HCT116 (cell line): Measurements from ENCODE around the gene MADCAM1. TPM values are rescaled to one million over a fixed set of nuclear protein-coding genes. Genes with fewer than 3 reads are reported as not detected.

Source experiments
- ATAC-seq: fragments of 200-7000 bp; cut with Tn5 transposase; 2 replicates; pipeline ENCODE4 v1.9.1; 2020; ENCODE audit warnings: mild to moderate bottlenecking, moderate library complexity
- BruUV-seq: library from RNA; stranded (reverse); fragments of 400-500 nt; replicated peaks from 2 replicates; lab custom pipeline; 2021; lab: Mats Ljungman, UMichigan
- CTCF ChIA-PET: fragments of 300-600 bp; sonication (Branson Sonifier 250); formaldehyde crosslinking; loops from one replicate; lab custom pipeline; 2021; ENCODE audit warnings: antibody characterized with exemption; lab: Charles Lee
- POLR2A ChIA-PET: fragments of 300-600, 350-600 bp; sonication (Branson Sonifier 250); formaldehyde crosslinking; loops from one replicate; lab custom pipeline; 2021; ENCODE audit warnings: antibody characterized with exemption; lab: Charles Lee
- RAD21 ChIA-PET, 2 experiments: fragments of 300-600 bp; sonication (Branson Sonifier 250); formaldehyde crosslinking; loops; one replicate each; lab custom pipeline; 2023; ENCODE audit warnings: low total read pairs in 2 of 2; ENCODE audit not compliant: uncharacterized antibody in 2 of 2, unreplicated experiment in 2 of 2, low non-redundant PET in 1 of 2; lab: Charles Lee
- DNase-seq: peaks from one replicate; pipeline ENCODE4 v3.0.0-alpha.2; 2010; ENCODE audit warnings: low read depth, low spot score
- H2AFZ ChIP-seq: fragments of 200-600 bp; shearing (Covaris generic), sonication (generic); 2 replicates; pipeline ENCODE4 v1.6.1; 2017; ENCODE audit warnings: low read depth, mixed run types, mixed read lengths, antibody characterized with exemption, low read length; ENCODE audit not compliant: poor library complexity, severe bottlenecking
- H3K27ac ChIP-seq: 2 replicates; pipeline ENCODE4 v1.5.1; 2012; ENCODE audit warnings: low read depth, low read length
- H3K27me3 ChIP-seq: fragments of 200-600 bp; sonication (generic); 2 replicates; pipeline ENCODE4 v1.6.1; 2016; ENCODE audit warnings: mixed run types, low read length, mixed read lengths; ENCODE audit not compliant: insufficient read depth
- H3K36me3 ChIP-seq, 2 experiments: fragments of 200-500 bp in 1 of 2; fragments of 200-600 bp in 1 of 2; sonication (Bioruptor generic) in 1 of 2; sonication (generic) in 1 of 2; 2 replicates each; pipeline versions ENCODE4 v1.5.1 to v1.6.1; 2014 to 2016; ENCODE audit warnings: low read length in 2 of 2, inconsistent platforms in 1 of 2, mixed read lengths in 1 of 2, mixed run types in 1 of 2; ENCODE audit not compliant: insufficient read depth in 2 of 2, control insufficient read depth in 1 of 2
- H3K4me1 ChIP-seq, 2 experiments: fragments of 200-600 bp in 1 of 2; sonication (generic) in 1 of 2; 2 replicates each; pipeline versions ENCODE4 v1.5.1 to v1.6.1; 2012 to 2017; ENCODE audit warnings: low read length in 2 of 2, inconsistent platforms in 1 of 2, mild to moderate bottlenecking in 1 of 2, mixed read lengths in 1 of 2, mixed run types in 1 of 2, moderate library complexity in 1 of 2; ENCODE audit not compliant: insufficient read depth in 2 of 2, control insufficient read depth in 1 of 2
- H3K4me2 ChIP-seq: fragments of 200-600 bp; sonication (generic); 2 replicates; pipeline ENCODE4 v1.6.1; 2017; ENCODE audit warnings: mixed run types, low read length, mixed read lengths
- H3K4me3 ChIP-seq, 2 experiments: fragments of 200-600 bp in 1 of 2; sonication (generic) in 1 of 2; replicated peaks in 1 of 2; 2 replicates each; pipeline ENCODE4 v1.5.1; 2011 to 2016; ENCODE audit warnings: low read length in 2 of 2, control low read depth in 1 of 2, low read depth in 1 of 2, mild to moderate bottlenecking in 1 of 2, mixed read lengths in 1 of 2, mixed run types in 1 of 2
- H3K79me2 ChIP-seq: fragments of 200-600 bp; sonication (generic); 2 replicates; pipeline ENCODE4 v1.6.1; 2017; ENCODE audit warnings: mild to moderate bottlenecking, mixed run types, low read length, moderate library complexity, mixed read lengths; ENCODE audit not compliant: insufficient read depth
- H3K9ac ChIP-seq: fragments of 200-600 bp; sonication (generic); 2 replicates; pipeline ENCODE4 v1.6.1; 2016; ENCODE audit warnings: low read length, mixed read lengths
- H3K9me2 ChIP-seq: fragments of 200-600 bp; sonication (generic), shearing (Covaris generic); 2 replicates; pipeline ENCODE4 v1.6.1; 2017; ENCODE audit warnings: mixed run types, mild to moderate bottlenecking, moderate library complexity; ENCODE audit not compliant: insufficient read depth
- H3K9me3 ChIP-seq, 2 experiments: fragments of 200-500 bp in 1 of 2; fragments of 200-600 bp in 1 of 2; sonication (Bioruptor generic) in 1 of 2; sonication (generic) in 1 of 2; 2 replicates each; pipeline ENCODE4 v1.6.1; 2014 to 2017; ENCODE audit warnings: low read length in 2 of 2, mixed read lengths in 2 of 2, inconsistent platforms in 1 of 2, low read depth in 1 of 2, mild to moderate bottlenecking in 1 of 2, mixed run types in 1 of 2, moderate library complexity in 1 of 2; ENCODE audit not compliant: control insufficient read depth in 1 of 2, insufficient read depth in 1 of 2
- H4K20me1 ChIP-seq: fragments of 200-600 bp; sonication (generic), shearing (Covaris generic); 2 replicates; pipeline ENCODE4 v1.6.1; 2017; ENCODE audit warnings: mixed run types, mild to moderate bottlenecking, moderate library complexity; ENCODE audit not compliant: insufficient read depth
- ATF3 ChIP-seq: IDR thresholded peaks from 2 replicates; pipeline ENCODE4 v1.6.1; 2012
- CBX3 ChIP-seq: IDR thresholded peaks from 2 replicates; pipeline ENCODE4 v1.6.1; 2012; ENCODE audit warnings: low read depth
- CEBPB ChIP-seq: IDR thresholded peaks from 2 replicates; pipeline ENCODE4 v1.6.1; 2012; ENCODE audit warnings: low read depth
- CTCF ChIP-seq, 3 experiments: fragments of 200-600 bp in 1 of 3; sonication (generic) in 1 of 3; IDR thresholded peaks in 2 of 3; conservative IDR thresholded peaks in 1 of 3; 2 replicates each; pipeline ENCODE4 v1.5.1; 2012 to 2017; ENCODE audit warnings: low read depth in 2 of 3, low read length in 2 of 3, antibody characterized with exemption in 1 of 3, borderline replicate concordance in 1 of 3, control low read depth in 1 of 3, mild to moderate bottlenecking in 1 of 3, mixed read lengths in 1 of 3, mixed run types in 1 of 3, moderate library complexity in 1 of 3; ENCODE audit not compliant: insufficient read depth in 1 of 3
- EGR1 ChIP-seq: IDR thresholded peaks from 2 replicates; pipeline ENCODE4 v1.6.1; 2012; ENCODE audit warnings: low read depth
- ELF1 ChIP-seq: IDR thresholded peaks from 2 replicates; pipeline ENCODE4 v1.6.1; 2012; ENCODE audit warnings: low read depth, borderline replicate concordance
- EZH2 ChIP-seq: fragments of 200-600 bp; sonication (generic); IDR thresholded peaks from 2 replicates; pipeline ENCODE4 v1.6.1; 2017; ENCODE audit warnings: antibody characterized with exemption, mixed run types
- EZH2phosphoT487 ChIP-seq: fragments of 200-600 bp; IDR thresholded peaks from 2 replicates; pipeline ENCODE4 v1.6.1; 2018; ENCODE audit warnings: antibody characterized with exemption, borderline replicate concordance
- FOSL1 ChIP-seq: IDR thresholded peaks from 2 replicates; pipeline ENCODE4 v1.6.1; 2012; ENCODE audit warnings: low read depth
- MAX ChIP-seq: IDR thresholded peaks from 2 replicates; pipeline ENCODE4 v1.6.1; 2012
- POLR2A ChIP-seq: IDR thresholded peaks from 2 replicates; pipeline ENCODE4 v1.7.0; 2011; ENCODE audit warnings: borderline replicate concordance; ENCODE audit not compliant: insufficient read depth, insufficient read length; ENCODE audit errors: extremely low read depth
- POLR2AphosphoS5 ChIP-seq: IDR thresholded peaks from 2 replicates; pipeline ENCODE4 v1.6.1; 2011; ENCODE audit warnings: mild to moderate bottlenecking, low read depth, low read length, moderate library complexity
- RAD21 ChIP-seq: IDR thresholded peaks from 2 replicates; pipeline ENCODE4 v1.6.1; 2012; ENCODE audit warnings: low read depth, mild to moderate bottlenecking
- REST ChIP-seq: IDR thresholded peaks from 2 replicates; pipeline ENCODE4 v1.6.1; 2012; ENCODE audit warnings: low read depth
- SIN3A ChIP-seq: IDR thresholded peaks from 2 replicates; pipeline ENCODE4 v1.6.1; 2012; ENCODE audit warnings: low read depth
- SP1 ChIP-seq: IDR thresholded peaks from 2 replicates; pipeline ENCODE4 v1.6.1; 2012; ENCODE audit warnings: low read depth
- SRF ChIP-seq: IDR thresholded peaks from 2 replicates; pipeline ENCODE4 v1.6.1; 2012; ENCODE audit warnings: low read depth
- TCF7L2 ChIP-seq: IDR thresholded peaks from 2 replicates; pipeline ENCODE4 v1.7.0; 2011; ENCODE audit warnings: borderline replicate concordance, inconsistent platforms; ENCODE audit not compliant: insufficient read depth, insufficient read length; ENCODE audit errors: extremely low read depth
- YY1 ChIP-seq: IDR thresholded peaks from 2 replicates; pipeline ENCODE4 v1.6.1; 2011; ENCODE audit warnings: low read length, low read depth, moderate library complexity, mild to moderate bottlenecking; ENCODE audit not compliant: insufficient replicate concordance; ENCODE audit errors: extremely low read depth
- ZFX ChIP-seq: fragments of 450-650 bp; IDR thresholded peaks from 2 replicates; pipeline ENCODE4 v1.6.1; 2017
- ZNF274 ChIP-seq: fragments of 200-500 bp; sonication (Bioruptor generic); IDR thresholded peaks from 2 replicates; pipeline ENCODE4 v1.6.1; 2014; ENCODE audit warnings: mild to moderate bottlenecking, low read depth, low read length, inconsistent platforms
- intact Hi-C: fragments of 100-400 bp; cut with micrococcal nuclease; formaldehyde crosslinking; loops from 2 replicates; pipeline ENCODE4 v1.10.0; 2022
- total RNA-seq: library from RNA; stranded (reverse); gene quantifications from one replicate; pipeline ENCODE4 v1.2.1, GENCODE V29; 2021; ENCODE audit not compliant: unreplicated experiment

MADCAM1 gene
- total RNA-seq, 1 experiment from 2014 or later, result 0.57 TPM

GRCh38 chr19:507286-508203 is 11.3 kb downstream of the MADCAM1 start, which contains the start of gene TPGS1:
TPGS1 (plus strand) TSS chr19:507497; CDS start chr19:507507, 10 bp downstream.
- CTCF ChIA-PET, result interaction anchor here (1.0 to 1.9 kb wide), 5 partner anchors 12 to 213 kb away, joined by 3 to 29 read pairs (median 4); partner anchors contain the start of gene MADCAM1
- no peaks in the 10 kb centered on the region for H4K20me1 ChIP-seq
- POLR2A ChIA-PET, result interaction anchor here (0.8 to 1.5 kb wide), 4 partner anchors 9 to 25 kb away, joined by 3 to 5 read pairs (median 4); partner anchors contain the start of genes CDC34 and MADCAM1
- no peaks in the 10 kb centered on the region for H3K9me3 ChIP-seq
- H3K9me2 ChIP-seq, result no peaks in the 10 kb centered on the region
- no TSS peak for BruUV-seq
- H3K27me3 ChIP-seq, result no peaks in the 10 kb centered on the region
- intact Hi-C loops, result loop anchor here (10.0 kb wide), 1 partner anchor 123 kb away; no protein-coding TSS in a partner anchor
- peaks cover 11% of the 10 kb centered on the region; the same call in 1 of the 2 replicates for H3K79me2 ChIP-seq
- H3K9ac ChIP-seq, result peak within 1 kb of the TSS; percentile 97
- peaks cover 0 to 5% of the 10 kb centered on the region in 2 experiments; a peak in 1 of 4 replicates for H3K36me3 ChIP-seq
- DNase-seq (peak; percentile 40), ATAC-seq (peak; percentile 63)
- H2AFZ ChIP-seq, result peak within 1 kb of the TSS; percentile 40
- H3K27ac ChIP-seq, result peak within 1 kb of the TSS; percentile 91
- peak within 1 kb of the TSS; percentile 89 to 97 for H3K4me3 ChIP-seq
- RAD21 ChIA-PET, result no interaction called here
- H3K4me1 ChIP-seq, result peaks cover 24 to 48% of the 10 kb centered on the region in 2 experiments
- H3K4me2 ChIP-seq, result peak within 1 kb of the TSS; percentile 85
- TF ChIP-seq ELF1, result no peak; the same call in 1 of the 2 replicates
- TF ChIP-seq EGR1, result peak; percentile 98
- peak; percentile 100 for TF ChIP-seq YY1
- no peak for TF ChIP-seq ATF3
- TF ChIP-seq SP1, result peak; percentile 37; the same call in 1 of the 2 replicates
- no peak for TF ChIP-seq SRF
- TF ChIP-seq MAX, result no peak
- TF ChIP-seq CTCF (IDR thresholded peaks at IDR 0.05 in 2 of 3, conservative IDR thresholded peaks at IDR 0.05 in 1 of 3; ENCODE audit: borderline replicate concordance in 1 of 3, insufficient read depth in 1 of 3, low read depth in 2 of 3, low read length in 2 of 3), result no peak
- TF ChIP-seq EZH2phosphoT487, result no peak
- no peak for TF ChIP-seq TCF7L2
- peak; percentile 64 for TF ChIP-seq POLR2AphosphoS5
- no peak for TF ChIP-seq CEBPB
- TF ChIP-seq REST, result no peak
- no peak for TF ChIP-seq FOSL1
- TF ChIP-seq EZH2, result no peak
- TF ChIP-seq ZFX, result peak; percentile 94
- TF ChIP-seq ZNF274, result no peak
- TF ChIP-seq CBX3, result no peak
- peak; percentile 23 for TF ChIP-seq POLR2A
- TF ChIP-seq SIN3A, result no peak
- TF ChIP-seq RAD21, result no peak
